Jurkat, Clone E6-1 (cell line): ENCODE data around the gene ARL16.
"Not testable (repeated sequence)": the region's sequence is repeated elsewhere in the genome, so short reads cannot be mapped to it uniquely, and the experiment has no call there.

Experiments
- DNase-seq: peaks from one replicate; pipeline ENCODE4 v3.0.0-alpha.2; 2011; ENCODE audit warnings: low read depth, low spot score
- H3K4me3 ChIP-seq: 2 replicates; pipeline ENCODE4 v1.5.1; 2011; ENCODE audit warnings: mild to moderate bottlenecking, low read length, control low read depth, moderate library complexity

The ARL16 gene

GRCh38 chr17:81681672-81682071 is 1.9 kb downstream of the ARL16 start:
- no peak for DNase-seq
- H3K4me3 ChIP-seq: peak overlapping the region; percentile 9; the same call in 1 of the 2 replicates

- DNase-seq: no peak
These were observed 3.4 kb downstream of the ARL16 start for GRCh38 chr17:81680150-81680549.

DNA sequence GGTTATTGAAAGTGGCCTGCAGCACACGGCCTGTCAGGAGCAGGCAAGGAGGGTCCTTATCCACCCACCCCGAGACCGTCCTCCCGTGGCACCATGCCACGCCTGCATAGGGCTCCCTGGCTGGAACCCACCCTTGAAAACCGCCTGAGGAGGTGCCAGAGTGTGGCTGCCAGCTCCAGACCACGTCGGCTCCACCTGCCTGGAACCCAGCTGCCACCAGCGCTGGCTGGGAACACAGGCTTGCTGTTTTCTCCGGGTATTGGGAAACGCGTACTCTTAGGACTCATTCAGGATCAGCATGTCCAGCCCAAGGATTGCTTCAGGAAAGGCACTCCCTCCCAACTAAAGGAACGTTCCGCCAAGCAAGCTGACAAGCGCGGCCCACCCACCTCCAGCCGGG is 6.7 kb downstream of the ARL16 start:
- no peak overlapping the region for H3K4me3 ChIP-seq
- no peak for DNase-seq

More at GRCh38 chr17:81680150-81680549, 3.4 kb downstream of the ARL16 start:
- no peak overlapping the region for H3K4me3 ChIP-seq

- not testable (repeated sequence) for H3K4me3 ChIP-seq, DNase-seq
These were observed 7.9 kb downstream of the ARL16 start for GRCh38 chr17:81675515-81676221.

GRCh38 chr17:81673561-81674258 is 9.9 kb downstream of the ARL16 start:
- no peak overlapping the region for H3K4me3 ChIP-seq
- DNase-seq: no peak

DNA sequence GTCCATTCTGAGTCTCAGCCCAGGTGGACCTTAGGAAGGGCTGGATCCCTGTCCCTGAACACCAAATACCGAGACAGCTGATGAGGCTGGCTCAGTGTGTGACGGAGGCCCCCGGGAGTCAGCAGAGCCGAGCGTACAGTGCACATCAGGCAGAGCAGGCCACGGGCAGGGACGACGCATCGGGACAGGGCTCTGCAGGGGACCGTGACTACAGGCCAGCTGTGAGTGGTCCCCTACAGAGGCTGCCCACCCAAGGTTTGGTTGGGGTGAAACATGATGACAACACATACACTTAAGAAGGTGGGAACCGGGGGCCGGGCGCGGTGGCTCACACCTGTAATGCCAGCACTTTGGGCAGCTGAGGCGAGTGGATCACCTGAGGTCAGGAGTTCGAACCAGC is 10.6 kb downstream of the ARL16 start:
- DNase-seq: no peak
- H3K4me3 ChIP-seq: no peak overlapping the region

DNA sequence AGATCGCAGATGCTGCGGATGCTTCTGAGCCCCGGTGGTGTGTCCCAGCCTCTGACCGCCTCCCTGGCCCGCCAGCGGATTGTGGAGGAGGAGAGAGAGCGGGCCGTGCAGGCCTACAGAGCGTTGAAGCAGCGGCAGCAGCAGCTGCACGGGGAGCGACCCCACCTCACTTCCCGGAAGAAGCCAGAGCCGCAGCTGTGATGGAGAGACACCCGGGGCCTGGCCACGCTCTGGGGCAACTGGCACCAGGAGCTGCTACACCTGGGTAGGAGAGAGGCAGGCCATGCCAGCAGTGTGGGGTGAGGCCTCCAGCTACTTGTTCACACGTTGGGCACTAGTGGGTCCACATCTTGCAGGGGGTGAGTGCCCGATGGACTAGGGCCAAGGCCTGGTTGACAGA is 11.1 kb downstream of the ARL16 start:
- no peak overlapping the region for H3K4me3 ChIP-seq
- DNase-seq: no peak

GRCh38 chr17:81667754-81668153 is 15.8 kb downstream of the ARL16 start:
- H3K4me3 ChIP-seq: peak overlapping the region; percentile 28
- DNase-seq: no peak

GRCh38 chr17:81666342-81667191 is 17.0 kb downstream of the ARL16 start, which contains the start of the genes CCDC137 and OXLD1:
Gene CCDC137 (plus strand): TSS chr17:81666737. CDS start chr17:81666767, 30 bp downstream.
Gene OXLD1 (minus strand): TSS chr17:81666605. CDS start chr17:81666577, 28 bp downstream.
- H3K4me3 ChIP-seq: peak within 1 kb of the TSS; percentile 97
- DNase-seq: peak; percentile 91

DNA sequence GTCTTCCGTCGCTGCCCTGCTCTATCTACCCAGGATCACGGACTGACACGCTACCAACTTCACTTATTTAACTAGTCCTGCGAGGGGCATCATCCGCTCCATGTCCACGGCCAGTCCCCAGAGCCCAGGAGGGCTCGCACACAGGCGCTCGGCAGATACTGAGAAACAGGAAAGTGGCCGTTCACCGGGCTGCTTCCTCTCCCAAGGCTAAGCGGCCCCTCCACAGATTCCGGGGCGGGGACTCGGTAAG is 17.6 kb downstream of the ARL16 start:
- peak overlapping the region; percentile 97 for H3K4me3 ChIP-seq
- no peak for DNase-seq

GRCh38 chr17:81665205-81666091 is 18.1 kb downstream of the ARL16 start:
- peak overlapping the region; percentile 97 for H3K4me3 ChIP-seq
- peak; percentile 36 for DNase-seq

DNA sequence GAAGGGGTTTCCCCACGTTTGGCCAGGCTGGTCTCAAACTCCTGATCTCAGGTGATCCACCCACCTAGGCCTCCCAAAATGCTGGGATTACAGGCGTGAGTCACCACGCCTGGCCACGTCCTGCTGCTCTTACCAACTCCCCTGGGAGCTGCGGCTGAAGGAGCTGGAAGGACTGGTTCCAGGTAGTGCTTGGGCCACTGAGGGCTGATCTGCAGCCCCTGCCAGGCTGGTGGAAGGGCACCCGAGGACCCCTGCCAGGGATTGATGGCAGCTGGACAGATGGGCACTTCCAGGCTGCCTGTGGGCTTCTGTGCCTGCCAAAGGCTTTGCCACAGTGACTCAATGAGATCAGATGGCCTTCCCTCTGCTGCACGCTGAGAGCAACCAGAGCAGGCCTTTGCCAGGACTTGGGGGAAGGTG is 19.5 kb downstream of the ARL16 start:
- DNase-seq: no peak
- H3K4me3 ChIP-seq: no peak overlapping the region

DNA sequence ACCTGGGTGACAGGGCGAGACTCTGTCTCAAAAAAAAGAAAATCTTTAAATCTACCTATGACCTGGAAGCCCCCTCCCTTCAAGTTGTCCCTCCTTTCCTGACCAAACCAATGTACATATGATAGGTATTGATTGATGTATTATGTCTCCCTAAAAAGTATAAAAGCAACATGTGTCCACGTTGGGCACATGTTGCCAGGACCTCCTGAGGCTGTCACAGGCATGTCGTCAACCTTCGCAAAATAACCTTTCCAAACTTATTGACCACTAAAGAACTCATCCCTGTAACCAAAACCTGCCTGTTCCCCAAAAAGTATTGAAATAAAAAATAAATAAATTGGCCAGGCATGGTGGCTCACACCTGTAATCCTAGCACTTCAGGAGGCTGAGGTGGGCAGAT is 21.6 kb downstream of the ARL16 start:
- H3K4me3 ChIP-seq: no peak overlapping the region
- DNase-seq: no peak

DNA sequence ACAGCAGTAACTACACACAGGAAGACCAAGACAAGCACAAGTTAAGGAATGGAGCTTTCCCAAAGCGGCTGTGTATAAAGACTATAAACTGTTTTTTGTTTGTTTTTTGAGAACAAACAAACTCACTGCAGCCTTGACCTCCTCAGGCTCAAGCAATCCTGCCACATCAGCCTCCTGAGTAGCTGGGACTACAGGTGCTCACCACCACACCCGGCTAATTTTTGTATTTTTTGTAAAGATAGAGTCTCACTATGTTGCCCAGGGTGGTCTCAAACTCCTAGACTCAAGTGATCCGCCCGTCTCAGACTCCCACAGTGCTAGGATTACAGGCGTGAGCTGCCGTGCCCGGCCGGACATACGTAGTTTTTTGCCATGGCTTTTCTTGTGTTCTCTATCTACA is 23.2 kb downstream of the ARL16 start:
- no peak overlapping the region for H3K4me3 ChIP-seq

DNA sequence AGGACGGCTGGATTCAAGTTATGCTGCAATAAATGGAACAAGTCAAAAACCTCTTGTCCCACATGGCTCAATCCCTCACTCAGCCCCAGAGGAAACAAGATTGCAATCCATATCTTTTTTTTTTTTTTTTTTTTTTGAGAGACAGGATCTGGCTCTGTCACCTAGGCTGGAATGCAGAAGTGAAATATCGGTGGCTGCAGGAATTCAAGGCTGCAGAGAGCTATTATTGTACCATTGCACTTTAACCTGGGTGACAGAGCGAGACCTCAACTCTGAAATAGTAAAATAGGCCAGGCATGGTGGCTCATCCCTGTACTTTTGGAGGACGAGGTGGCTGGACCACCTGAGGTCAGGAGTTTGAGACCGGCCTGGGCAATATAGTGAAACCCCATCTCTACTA is 24.6 kb downstream of the ARL16 start:
- no peak overlapping the region for H3K4me3 ChIP-seq
- no peak for DNase-seq

More for the DNA sequence above, 23.2 kb downstream of the ARL16 start:
- no peak for DNase-seq

- no peak for DNase-seq
- no peak overlapping the region for H3K4me3 ChIP-seq
These were observed 26.8 kb downstream of the ARL16 start for GRCh38 chr17:81656835-81657234.

DNA sequence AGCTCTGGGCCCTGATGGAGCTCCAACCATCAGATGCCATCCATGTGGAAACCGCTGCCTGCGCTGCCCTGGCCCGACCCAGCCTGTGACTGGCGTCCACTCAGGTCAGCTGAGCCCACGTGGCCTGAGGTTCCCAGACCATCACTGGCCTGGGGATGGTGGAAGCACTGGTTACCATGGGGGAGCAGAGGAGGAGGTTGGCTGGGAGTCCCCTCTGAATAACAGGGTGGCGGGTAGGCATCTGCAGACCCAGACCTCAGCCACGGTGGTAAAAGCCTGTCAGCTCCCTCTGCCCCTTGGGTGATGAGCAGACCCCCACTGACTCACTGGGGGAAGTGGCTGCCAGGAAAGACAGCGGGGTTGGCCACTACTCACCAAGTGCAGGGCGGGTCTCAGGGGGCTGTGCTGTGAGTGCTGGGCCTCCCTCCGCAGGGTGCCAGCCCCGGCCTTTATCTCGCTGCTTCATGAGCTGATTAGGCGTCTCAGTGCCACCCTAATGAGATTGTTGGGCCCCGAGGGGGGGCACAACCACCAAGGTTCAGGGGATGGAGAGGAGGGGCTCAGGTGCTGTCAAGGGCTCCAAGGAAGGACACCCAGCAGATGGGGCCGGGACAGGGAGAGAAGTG is 27.4 kb downstream of the ARL16 start, which contains the start of gene PDE6G:
Gene PDE6G (minus strand): TSS at position 425 of the 626 bp plus-strand sequence. CDS start 3,237 bp downstream, outside the sequence.
- no peak for DNase-seq
- no peak within 1 kb of the TSS for H3K4me3 ChIP-seq

DNA sequence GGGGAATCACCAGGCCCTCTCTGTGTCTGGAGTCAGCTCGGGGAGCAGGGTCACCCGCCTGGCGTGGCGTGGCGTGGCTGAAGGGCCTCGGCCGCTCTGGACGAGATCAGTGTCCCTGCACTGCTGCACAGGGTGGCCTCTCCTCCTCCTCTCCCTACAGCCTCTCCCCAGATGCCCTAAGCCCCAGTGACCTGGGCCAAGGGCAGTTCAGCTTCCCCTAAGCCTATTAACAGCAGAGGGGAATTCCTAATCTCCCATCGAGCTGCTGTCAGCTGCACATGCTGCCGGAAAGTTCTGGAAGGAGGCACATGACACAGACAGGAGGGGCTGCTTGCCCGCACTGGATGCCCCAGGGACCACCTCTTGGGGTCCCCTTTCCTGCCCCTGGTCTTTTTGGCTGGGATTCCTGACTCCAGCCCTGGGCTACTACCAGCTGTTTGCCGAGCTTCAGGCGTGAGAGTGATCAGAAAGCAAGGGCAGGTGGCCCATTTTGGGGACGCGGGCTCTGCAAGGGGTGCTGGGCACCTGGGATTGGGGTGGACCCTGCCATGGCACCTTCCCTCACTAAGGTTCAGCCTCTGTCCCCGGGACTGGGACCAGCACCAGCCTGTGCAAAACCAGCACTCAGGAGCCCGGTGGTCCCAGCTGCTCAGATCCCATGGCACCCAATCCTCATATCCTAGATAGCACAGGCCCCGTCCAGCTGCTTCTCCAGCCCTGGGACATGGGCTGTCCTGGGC is 28.0 kb downstream of the ARL16 start:
- no peak overlapping the region for H3K4me3 ChIP-seq

More for the DNA sequence above, 28.0 kb downstream of the ARL16 start:
- DNase-seq: no peak
